GM04503 (cell line): ENCODE data around the gene TAAR9.
"Not testable (repeated sequence)": the region's sequence is repeated elsewhere in the genome, so short reads cannot be mapped to it uniquely, and the experiment has no call there.

Experiments
- DNase-seq: peaks from one replicate; pipeline ENCODE4 v3.0.0-alpha.2; 2012; ENCODE audit warnings: low read depth

The TAAR9 gene

DNA sequence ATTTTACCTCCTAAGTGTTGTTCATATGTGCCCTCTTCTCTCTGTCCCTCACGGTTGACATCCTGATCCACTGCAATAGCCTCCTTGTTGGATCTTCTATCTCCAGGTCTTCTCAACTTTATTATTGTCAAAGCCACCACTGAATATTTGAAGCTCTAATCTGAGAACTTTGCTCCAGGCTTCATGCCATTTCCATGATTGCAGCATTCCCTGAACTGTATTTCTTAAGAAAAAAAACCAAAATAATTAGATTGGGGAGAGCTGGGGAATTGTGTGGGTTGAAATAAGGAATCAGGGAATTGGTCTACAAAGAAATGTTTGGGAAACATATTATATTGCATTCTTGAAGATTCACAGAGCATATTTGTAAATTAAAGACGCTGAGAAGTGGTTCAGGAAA is 22.7 kb upstream of the TAAR9 start:
- DNase-seq = no peak

DNA sequence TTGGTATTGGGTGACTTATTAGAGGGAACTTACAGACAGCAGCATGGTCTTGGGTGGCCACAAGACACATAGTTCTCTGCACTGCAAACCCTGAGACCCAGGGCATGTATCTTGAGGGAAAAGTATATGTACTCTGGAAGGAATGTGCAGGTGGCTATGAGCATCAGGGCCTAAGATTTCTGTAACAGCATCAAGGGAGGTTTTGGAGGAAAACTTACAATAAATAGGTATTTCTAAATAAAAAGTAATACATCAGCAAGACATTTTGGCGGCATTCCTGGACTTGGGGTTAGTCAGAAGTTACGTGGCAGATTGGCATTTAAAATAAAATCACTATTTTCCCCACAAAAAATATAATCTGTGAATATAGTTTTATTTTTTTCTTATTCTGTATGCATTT is 17.1 kb upstream of the TAAR9 start:
- DNase-seq = no peak

DNA sequence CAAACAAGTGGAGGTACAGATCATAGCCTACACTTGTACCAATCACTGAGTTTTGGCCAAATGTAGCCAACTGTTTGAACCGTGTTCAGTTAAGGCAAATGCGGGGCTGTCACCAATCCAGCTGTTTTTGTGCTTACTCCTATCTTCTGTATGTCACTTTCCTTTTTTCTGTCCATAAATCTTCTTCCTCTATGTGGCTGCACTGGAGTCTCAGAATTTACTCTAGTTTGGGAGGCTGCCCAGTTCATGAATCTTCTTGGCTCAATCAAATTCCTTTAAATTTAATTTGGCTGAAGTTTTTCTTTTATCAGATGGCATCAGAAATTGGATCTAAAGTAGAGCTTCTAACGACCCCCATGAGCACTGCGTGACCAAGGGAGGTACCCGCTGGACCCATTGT is 13.4 kb upstream of the TAAR9 start:
- no peak for DNase-seq

DNA sequence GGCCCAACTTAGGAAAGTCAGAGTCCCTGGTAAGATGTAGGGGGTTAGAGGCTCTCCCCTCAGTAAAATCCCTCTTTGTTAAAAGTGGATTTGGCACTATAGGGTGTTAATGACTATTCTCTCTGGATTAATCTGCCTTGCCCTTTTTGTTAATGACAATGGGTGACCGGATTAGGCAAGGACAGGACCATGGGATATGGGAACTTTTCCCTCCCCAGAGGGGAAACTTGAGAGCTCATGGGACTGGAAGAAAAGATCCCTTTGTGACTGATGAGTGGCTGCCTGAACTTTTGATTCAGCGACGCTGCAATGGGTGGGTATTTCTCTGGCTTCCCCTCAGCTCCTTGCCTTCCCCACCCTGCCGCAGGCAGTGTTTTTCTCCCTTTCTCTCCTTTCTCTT is 12.2 kb upstream of the TAAR9 start:
- DNase-seq = no peak

DNA sequence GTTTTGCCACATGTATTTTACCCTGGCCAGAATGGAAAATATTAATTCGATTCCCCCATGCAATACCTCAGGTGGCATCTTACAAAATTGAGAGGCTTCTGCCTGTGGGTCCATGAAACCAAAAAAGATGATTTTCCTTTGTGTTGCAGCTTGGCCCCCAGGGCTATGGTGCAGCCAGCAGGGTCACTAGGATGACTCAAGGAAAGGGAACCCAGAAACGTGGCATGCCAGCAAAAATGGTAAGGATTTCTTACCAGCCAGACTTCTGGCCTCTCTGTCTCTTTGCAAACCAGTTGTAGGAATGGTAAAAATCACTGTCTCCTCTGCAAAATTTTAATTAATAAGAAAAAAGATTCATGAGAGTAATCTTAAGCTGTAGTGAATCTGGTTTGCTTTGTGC is 11.6 kb upstream of the TAAR9 start:
- DNase-seq = no peak

DNA sequence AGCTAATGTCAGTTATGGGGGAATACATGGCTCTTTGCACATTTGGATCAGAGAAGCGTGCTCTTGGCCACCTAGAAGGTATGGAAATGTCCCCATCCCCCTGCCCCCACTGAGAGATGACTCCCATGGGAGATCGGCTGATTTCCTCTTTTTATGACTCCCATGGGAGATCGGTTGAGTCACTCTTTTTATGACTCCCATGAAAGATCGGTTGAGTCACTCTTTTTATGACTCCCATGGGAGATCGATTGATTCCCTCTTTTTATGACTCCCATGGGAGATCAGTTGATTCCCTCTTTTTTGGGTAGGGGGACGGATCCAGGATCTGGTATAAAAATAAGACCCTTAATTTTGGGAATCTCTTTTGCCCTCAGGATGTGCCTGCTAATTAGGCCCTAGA is 10.3 kb upstream of the TAAR9 start:
- no peak for DNase-seq

DNA sequence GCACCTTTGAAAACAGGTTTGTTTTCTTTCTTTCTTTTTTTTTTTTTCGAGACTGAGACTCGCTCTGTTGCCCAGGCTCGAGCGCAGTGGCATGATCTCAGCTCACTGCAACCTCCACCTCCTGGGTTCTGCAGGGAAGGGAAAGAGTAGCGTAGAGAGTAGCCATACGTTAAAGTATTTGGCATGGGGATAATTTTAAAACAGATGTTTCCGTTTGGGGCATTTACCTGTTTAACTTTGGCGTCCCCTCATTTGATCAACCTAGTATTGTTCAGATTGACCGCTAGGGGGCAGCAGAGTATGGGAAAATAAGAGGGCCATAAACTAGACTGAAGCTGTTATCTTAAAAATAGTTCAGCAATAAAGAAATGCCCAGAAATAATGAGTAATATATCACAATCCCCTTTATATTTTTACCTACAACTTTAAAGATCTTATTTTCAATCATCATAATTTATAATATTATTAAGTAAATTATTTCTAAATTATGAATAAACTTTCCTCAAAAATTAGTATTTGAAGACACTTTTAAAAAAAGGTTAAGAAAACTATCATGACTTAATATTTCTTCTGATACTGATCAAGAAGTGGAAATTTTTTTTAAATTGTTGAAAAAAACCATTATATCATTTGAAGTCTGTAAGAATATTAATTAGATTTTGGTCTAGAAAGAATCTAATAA is 7.6 kb upstream of the TAAR9 start:
- DNase-seq = no peak

DNA sequence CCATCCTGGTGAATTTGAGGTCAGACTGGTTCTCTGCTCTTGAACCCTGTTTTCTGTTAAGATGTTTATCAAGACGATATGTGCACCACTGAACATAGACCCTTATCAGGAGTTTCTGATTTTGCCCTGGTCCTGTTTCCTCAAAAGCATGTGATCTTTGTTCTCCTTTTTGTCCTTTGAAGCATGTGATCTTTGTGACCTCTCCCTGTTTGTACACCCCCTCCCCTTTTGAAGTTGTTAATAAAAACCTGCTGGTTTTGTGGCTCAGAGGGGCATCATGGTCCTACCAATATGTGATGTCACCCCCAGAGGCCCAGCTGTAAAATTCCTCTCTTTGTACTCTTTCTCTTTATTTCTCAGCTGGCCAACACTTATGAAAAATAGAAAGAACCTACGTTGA is 3.5 kb upstream of the TAAR9 start:
- not testable (repeated sequence) for DNase-seq

DNA sequence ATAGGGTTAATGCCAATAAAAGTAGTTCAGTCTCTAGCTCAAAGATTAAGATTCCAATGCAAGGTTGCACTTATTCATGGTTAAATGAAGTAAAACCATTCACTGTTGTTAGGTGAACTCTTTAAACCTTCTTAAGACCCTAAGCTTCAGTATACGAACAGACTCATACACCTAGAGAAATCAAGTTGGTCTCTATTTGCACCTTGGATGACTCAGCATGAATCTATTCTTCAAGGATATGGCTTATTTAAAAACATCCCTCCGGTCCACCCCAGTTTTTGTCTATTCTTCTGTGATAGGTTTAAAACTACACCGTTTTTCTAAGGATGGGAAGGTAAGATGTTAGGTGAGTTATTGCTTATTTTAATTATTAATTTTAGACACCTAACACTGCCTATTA is 932 bp upstream of the TAAR9 start:
- DNase-seq = no peak

DNA sequence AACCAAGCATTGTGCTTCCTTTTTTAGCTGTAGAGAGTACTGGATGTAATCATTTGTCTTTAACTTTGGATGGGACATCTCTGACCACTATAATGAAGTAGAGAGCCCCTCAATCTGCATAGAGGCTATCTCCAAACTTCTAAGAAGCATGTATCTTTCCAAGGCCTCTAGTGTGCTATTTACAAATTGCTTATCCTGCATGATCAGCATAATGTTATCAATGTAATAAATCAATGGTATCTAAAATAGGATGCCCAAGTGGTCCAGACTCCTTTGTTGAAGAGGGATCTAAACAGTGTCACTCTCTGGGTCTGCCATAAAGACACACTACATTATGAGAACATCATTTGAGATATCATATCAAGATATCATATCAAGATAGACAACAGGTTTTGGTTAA is 6.7 kb downstream of the TAAR9 start:
- no peak for DNase-seq

DNA sequence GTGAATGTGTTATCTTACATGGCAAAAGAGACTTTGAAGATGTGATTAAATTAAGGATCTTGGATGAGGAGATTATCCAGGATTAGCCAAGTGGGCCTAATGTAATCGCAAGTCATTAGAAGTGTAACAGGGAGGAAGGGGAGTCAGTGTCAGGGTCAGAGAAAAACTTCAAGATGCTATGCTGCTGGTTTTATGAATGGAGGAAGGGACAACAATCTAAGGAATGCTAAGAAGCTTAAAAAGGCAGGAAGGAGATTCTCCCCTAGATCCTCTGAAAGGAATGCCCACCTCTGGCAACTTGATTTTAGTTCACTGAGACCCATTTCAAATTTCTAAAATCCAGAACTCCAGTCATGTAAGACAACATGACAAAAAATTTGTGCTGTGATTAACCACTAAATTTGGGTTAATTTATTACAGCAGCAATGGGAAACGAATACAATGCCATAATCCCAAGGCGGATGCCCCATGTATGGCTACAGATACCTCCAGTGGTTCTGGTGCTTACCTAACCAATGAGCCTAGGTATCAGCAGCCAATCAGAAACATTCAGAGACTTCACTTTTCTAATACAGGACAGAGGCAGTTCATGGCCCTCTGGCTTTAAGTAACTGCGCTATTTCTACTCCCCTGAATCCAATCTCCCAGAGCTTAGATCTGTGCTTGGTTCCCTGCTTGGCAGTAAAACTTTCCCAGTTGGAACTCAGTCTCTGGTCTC is 10.8 kb downstream of the TAAR9 start:
- DNase-seq = no peak

DNA sequence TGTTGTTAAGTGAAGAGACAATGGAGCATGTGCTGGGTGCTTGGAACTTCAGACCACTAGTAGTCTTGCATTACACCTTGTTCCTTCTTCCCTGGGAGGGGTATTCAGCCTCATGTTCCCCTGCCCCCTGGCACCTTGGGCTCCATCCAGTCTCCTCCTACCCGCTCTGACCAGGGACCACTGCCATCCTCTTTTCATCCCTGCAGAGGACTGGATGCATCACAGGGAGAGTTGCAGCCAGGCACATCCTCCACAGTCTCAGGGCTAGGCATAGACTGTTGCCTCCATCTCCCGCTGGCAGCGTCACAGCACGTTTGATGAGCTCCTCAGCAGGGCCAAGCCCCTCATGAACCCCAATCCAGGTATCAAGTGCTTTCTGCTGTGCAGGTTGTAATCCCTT is 13.1 kb downstream of the TAAR9 start:
- DNase-seq = no peak

DNA sequence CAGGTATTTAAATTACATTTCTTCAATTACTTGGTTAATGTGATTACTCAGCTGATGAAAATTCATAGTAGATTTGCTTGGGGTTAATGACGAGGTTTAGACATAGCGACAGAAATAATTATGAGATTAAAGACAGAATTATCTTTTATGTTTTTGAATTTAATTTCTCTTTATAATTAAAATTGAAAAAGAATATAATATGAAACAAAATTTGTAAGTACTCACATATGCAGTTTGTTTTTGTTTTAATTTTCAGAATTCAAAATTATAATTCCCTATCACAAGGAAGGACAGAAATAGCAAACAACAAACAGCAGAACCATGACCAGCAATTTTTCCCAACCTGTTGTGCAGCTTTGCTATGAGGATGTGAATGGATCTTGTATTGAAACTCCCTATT is 14.3 kb downstream of the TAAR9 start, which contains the start of gene TAAR8:
TSS of gene TAAR8 (plus strand) at position 301 of the 400 bp plus-strand sequence. CDS start at position 322, 21 bp downstream.
- no peak for DNase-seq

DNA sequence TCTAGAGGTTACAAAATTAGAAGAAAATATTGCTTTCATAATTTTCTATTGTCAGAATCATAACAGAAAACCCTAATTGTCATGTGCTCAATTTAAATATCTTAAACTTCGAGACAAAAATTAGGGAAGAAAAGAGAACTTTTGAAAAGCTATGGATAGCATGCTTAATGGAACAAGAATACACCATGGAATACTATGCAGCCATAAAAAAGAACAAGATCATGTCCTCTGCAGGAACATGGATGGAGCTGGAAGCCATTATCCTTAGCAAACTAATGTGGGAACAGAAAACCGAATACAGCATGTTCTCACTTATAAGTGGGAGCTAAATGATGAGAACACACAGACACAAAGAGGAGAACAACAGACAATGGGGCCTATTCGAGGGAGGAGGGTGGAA is 22.0 kb downstream of the TAAR9 start:
- DNase-seq = not testable (repeated sequence)

DNA sequence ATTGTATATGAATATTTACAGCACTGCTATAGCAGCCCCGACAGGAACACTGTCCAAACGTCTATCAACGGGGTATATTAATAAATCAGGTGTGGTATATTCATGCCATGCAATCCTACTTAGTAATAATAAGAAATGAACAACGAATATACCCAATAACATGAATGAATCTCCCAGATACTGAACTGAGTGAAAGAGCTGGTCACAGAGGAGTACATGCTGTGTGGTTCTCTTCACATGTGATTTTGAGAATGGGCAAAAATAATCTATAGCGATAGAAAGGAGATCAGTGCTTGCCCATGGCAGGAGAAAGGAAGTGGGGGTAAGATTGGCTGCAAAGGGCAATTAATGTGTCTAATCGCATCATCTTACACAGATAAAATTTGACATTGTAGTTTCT is 28.3 kb downstream of the TAAR9 start:
- DNase-seq = no peak

DNA sequence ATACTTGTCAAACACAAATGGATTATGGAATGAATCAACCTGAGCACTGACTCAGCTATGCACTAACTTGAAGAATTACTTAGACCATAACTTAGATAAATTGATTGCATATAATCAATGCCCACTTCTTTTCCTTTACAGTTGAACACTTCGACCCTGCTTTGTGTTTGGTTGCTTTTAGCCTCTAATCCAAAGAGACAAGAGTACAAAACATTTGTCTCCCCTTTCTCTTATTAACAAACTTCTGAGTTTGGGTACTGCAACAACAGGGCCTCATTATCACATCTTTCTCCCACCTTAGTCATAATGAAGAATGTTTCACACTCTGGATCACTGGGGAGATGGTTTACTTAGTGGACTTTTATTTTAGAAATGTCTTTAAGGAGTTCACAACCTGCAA is 29.5 kb downstream of the TAAR9 start:
- DNase-seq = no peak

DNA sequence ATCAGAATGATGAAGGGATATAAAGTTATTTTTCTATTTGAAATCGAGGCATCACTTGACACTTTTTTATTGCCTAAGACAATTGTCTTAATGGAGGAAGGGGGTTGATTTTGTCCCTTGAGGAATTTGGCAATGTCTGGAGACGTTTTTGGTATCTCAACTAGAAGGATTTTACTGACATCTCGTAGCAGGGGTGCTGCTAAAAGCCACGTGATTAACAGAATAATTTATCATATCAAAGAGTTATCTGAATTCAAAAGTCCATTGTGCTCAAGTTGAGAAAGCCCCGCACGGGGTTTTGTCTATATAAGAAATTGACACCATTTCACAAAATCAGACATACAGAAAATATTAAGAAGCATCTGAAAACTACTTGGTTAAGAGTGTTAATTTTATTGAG is 30.5 kb downstream of the TAAR9 start:
- DNase-seq = no peak

DNA sequence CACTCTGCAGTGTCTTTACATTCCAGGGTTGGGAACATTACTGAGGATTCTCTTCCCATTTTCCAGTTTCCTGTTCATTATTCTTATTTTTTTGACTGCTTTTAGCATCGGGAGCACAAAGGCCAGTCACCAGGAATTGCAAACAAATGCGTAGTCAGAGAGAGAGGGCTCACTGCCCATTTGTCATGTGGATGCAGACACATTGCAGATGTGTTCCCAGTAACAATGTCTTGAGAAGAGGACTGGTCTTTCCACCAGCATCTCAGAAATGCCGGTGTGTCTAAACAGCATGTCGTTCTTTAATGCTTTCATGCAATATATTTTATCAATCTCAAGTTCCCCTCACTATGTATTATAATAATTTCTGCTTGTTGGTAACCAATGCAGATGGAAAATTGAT is 31.1 kb downstream of the TAAR9 start:
- no peak for DNase-seq

DNA sequence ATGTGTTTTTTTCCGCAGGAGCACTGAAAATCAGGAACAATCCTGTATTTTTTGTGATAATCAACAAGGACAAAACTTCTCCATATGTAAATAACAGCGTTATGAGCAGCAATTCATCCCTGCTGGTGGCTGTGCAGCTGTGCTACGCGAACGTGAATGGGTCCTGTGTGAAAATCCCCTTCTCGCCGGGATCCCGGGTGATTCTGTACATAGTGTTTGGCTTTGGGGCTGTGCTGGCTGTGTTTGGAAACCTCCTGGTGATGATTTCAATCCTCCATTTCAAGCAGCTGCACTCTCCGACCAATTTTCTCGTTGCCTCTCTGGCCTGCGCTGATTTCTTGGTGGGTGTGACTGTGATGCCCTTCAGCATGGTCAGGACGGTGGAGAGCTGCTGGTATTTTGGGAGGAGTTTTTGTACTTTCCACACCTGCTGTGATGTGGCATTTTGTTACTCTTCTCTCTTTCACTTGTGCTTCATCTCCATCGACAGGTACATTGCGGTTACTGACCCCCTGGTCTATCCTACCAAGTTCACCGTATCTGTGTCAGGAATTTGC is 32.2 kb downstream of the TAAR9 start, which contains the start of gene TAAR6:
TSS of gene TAAR6 (plus strand) at position 102 of the 557 bp plus-strand sequence. CDS start at position 102, 0 bp downstream.
- no peak for DNase-seq

DNA sequence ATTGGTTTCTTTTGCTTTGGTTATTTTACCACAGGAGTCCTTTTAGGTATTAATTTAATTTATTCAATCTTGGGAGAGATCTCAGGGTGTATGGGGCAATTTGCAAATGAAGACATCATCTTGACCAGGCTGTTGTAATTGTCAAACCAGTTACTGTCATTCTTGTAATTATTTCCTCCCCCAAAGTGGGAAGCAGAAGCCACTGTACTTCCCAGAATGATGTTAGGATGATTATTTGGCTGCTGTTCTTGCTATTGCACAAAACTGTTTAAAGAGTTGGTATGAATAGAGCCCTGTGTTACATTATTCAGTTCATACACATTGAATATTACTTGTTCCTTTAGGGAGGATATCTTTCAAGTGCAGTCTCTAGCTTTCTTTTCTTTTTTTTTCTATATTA is 33.7 kb downstream of the TAAR9 start:
- no peak for DNase-seq

DNA sequence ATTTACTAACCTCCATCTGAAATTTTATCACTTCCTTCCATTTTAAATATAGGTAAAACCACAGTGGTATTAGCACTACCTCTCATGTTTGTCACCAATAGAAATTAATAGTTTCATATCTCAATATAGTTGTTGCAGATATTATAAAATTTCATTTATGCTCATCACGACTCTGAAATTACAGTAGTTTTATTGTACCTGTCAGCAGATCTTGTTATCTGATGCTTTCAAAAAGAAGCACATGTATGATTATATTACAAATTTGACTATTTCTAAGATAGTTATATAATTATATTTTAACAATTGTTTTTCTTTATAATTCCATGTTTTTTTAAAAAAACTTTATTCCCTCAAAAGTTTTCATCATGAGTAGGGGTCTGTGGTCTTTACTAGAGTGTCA is 46.6 kb downstream of the TAAR9 start:
- no peak for DNase-seq

DNA sequence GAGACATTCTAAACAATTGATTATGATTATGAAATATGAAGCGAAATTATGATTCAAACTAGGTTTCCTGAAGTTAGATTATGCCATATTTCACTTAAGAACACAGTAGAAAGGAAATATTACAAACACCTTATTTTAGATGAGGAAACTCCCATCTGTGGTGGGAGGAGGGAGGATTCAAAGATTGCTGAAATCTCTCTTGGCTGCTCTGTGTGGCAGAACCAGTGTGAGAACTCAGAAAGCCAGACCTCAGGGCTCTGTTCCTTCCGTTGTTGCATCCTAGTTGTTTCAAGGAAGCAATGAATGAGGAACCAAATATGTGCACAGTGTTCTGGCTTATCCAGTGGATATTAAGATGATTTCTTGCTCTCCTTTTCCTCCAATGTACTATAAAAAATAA is 49.3 kb downstream of the TAAR9 start:
- no peak for DNase-seq
